Liver (tissue), 9 donors: ENCODE data around the gene AP3B1. TPM values are rescaled to one million over a fixed set of nuclear protein-coding genes. Genes with fewer than 3 reads are reported as not detected.

Experiments
- DNase-seq: peaks from one replicate; pipeline ENCODE4 v3.0.0-alpha.2; 2017; ENCODE audit warnings: low spot score
- H3K27ac ChIP-seq, 2 donors: one replicate each; pipeline ENCODE4 v1.7.0; 2013; ENCODE audit warnings: inconsistent platforms in 2 of 2, low read length in 2 of 2, control low read depth in 1 of 2, low read depth in 1 of 2, mild to moderate bottlenecking in 1 of 2
- H3K27me3 ChIP-seq, 4 donors: one replicate each; pipeline versions ENCODE4 v1.6.1 to v1.7.0; 2013; ENCODE audit warnings: low read length in 3 of 4, inconsistent platforms in 1 of 4, mild to moderate bottlenecking in 1 of 4, moderate library complexity in 1 of 4; ENCODE audit not compliant: control insufficient read depth in 4 of 4, insufficient read depth in 4 of 4
- H3K36me3 ChIP-seq, 4 donors: one replicate each; pipeline versions ENCODE4 v1.6.1 to v1.7.0; 2013; ENCODE audit warnings: low read length in 3 of 4, mild to moderate bottlenecking in 3 of 4, low read depth in 1 of 4, moderate library complexity in 1 of 4; ENCODE audit not compliant: control insufficient read depth in 4 of 4, insufficient read depth in 3 of 4
- H3K4me1 ChIP-seq, 4 donors: one replicate each; pipeline versions ENCODE4 v1.6.1 to v1.7.0; 2013; ENCODE audit warnings: low read length in 3 of 4, mild to moderate bottlenecking in 3 of 4, moderate library complexity in 1 of 4; ENCODE audit not compliant: control insufficient read depth in 4 of 4, insufficient read depth in 4 of 4
- H3K4me3 ChIP-seq, 3 donors: one replicate each; pipeline versions ENCODE4 v1.6.1 to v1.7.0; 2013; ENCODE audit warnings: low read length in 3 of 3, control low read depth in 1 of 3, low read depth in 1 of 3, mild to moderate bottlenecking in 1 of 3
- H3K9ac ChIP-seq, 2 donors: one replicate each; pipeline ENCODE4 v1.7.0; 2013; ENCODE audit warnings: low read length in 2 of 2, mild to moderate bottlenecking in 2 of 2, moderate library complexity in 2 of 2, control low read depth in 1 of 2, low read depth in 1 of 2
- H3K9me3 ChIP-seq, 4 donors: one replicate each; pipeline versions ENCODE4 v1.6.1 to v1.7.0; 2013; ENCODE audit warnings: low read length in 3 of 4; ENCODE audit not compliant: control insufficient read depth in 4 of 4
- FOXA1 ChIP-seq: IDR thresholded peaks from 2 replicates; pipeline ENCODE4 v1.6.1; 2016; ENCODE audit warnings: antibody characterized with exemption
- FOXA2 ChIP-seq: IDR thresholded peaks from 2 replicates; pipeline ENCODE4 v1.6.1; 2016; ENCODE audit warnings: antibody characterized with exemption
- GABPA ChIP-seq, 2 donors: IDR thresholded peaks in 1 of 2; conservative IDR thresholded peaks in 1 of 2; 2 replicates each; pipeline ENCODE4 v1.6.1; 2016; ENCODE audit warnings: antibody characterized with exemption in 2 of 2, mild to moderate bottlenecking in 1 of 2, moderate library complexity in 1 of 2
- HNF4A ChIP-seq, 2 donors: conservative IDR thresholded peaks; 2 replicates each; pipeline ENCODE4 v1.6.1; 2016; ENCODE audit warnings: antibody characterized with exemption in 2 of 2, mild to moderate bottlenecking in 2 of 2
- HNF4G ChIP-seq: IDR thresholded peaks from 2 replicates; pipeline ENCODE4 v1.6.1; 2016; ENCODE audit warnings: antibody characterized with exemption
- JUND ChIP-seq, 2 donors: IDR thresholded peaks; 2 replicates each; pipeline ENCODE4 v1.6.1; 2016; ENCODE audit warnings: antibody characterized with exemption in 2 of 2
- NR2F2 ChIP-seq: IDR thresholded peaks from 2 replicates; pipeline ENCODE4 v1.6.1; 2016; ENCODE audit warnings: antibody characterized with exemption
- REST ChIP-seq: IDR thresholded peaks from 2 replicates; pipeline ENCODE4 v1.6.1; 2016; ENCODE audit warnings: antibody characterized with exemption, mild to moderate bottlenecking
- RXRA ChIP-seq, 2 donors: IDR thresholded peaks; 2 replicates each; pipeline ENCODE4 v1.6.1; 2017 to 2018; ENCODE audit warnings: antibody characterized with exemption in 2 of 2, mild to moderate bottlenecking in 1 of 2
- TAF1 ChIP-seq: conservative IDR thresholded peaks from 2 replicates; pipeline ENCODE4 v1.6.1; 2016; ENCODE audit warnings: antibody characterized with exemption, mild to moderate bottlenecking
- YY1 ChIP-seq: IDR thresholded peaks from 2 replicates; pipeline ENCODE4 v1.6.1; 2016; ENCODE audit warnings: antibody characterized with exemption, mild to moderate bottlenecking
- WGBS: extraction: QIAGEN DNeasy Blood & Tissue Kit; methylation state at CpG from one replicate; pipeline ENCODE4 v1.1.7; 2013; 5-methylcytosine and 5-hydroxymethylcytosine counted together
- polyA plus RNA-seq, 2 donors: library from polyadenylated mRNA; stranded (reverse) in 1 of 2; unstranded in 1 of 2; fragments of 200-250 nt in 1 of 2; fragments of >200 nt in 1 of 2; fragmentation: Nextera tagmentation in 1 of 2; extraction: Ambion mirVana in 1 of 2; gene quantifications; one replicate each; pipeline versions ENCODE4 v1.2.1 to v1.2.3, GENCODE V29; 2013 to 2015
- total RNA-seq, 2 donors: library from RNA; depleted of rRNA; stranded (reverse); fragments of >200 nt; gene quantifications; one replicate each; pipeline ENCODE4 v1.2.3, GENCODE V29; 2014
- TF ChIP-seq, protein P1 (sequence below): IDR thresholded peaks from 2 replicates; pipeline ENCODE4 v1.6.1; 2016; ENCODE audit warnings: antibody characterized with exemption
- donor health status: healthy.
- donor health status: healthy.
- donor health status: healthy.
- donor health status: healthy.
- donor health status: healthy.

AP3B1 gene
- total and polyA plus RNA-seq, 4 donors = 8.2 to 23.1 (median 14.4) TPM

DNA sequence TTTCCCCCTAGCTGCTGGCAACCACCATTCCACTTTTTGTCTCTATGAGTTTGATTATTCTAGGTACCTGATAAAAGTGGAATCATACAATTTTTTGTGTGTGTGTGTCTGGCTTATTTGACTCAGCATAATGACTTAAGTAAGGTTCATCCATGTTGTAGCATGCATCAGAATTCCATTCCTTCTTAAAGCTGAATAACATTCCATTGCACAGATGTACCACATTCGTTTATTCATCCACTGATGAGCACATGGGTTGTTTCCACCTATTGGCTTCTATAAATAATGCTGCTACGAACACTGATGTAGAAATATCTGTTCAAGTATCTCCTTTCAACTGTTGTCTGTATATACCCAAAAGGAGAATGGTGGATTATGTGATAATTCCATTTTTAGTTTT, 33.7 kb downstream of the AP3B1 start:
- H3K4me3 ChIP-seq = no peak overlapping the region
- no peak for TF ChIP-seq GABPA (IDR thresholded peaks at IDR 0.05 in 1 of 2, conservative IDR thresholded peaks at IDR 0.05 in 1 of 2)
- TF ChIP-seq FOXA1 = no peak
- no peak for TF ChIP-seq NR2F2
- no peak for TF ChIP-seq JUND (IDR thresholded peaks at IDR 0.05)
- TF ChIP-seq FOXA2 = no peak
- TF ChIP-seq, protein P1, sequence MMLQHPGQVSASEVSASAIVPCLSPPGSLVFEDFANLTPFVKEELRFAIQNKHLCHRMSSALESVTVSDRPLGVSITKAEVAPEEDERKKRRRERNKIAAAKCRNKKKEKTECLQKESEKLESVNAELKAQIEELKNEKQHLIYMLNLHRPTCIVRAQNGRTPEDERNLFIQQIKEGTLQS = no peak
- TF ChIP-seq TAF1 = no peak
- TF ChIP-seq HNF4G = no peak
- no peak for TF ChIP-seq RXRA (IDR thresholded peaks at IDR 0.05)
- 97% methylated on average over 2 of the region's 2 CpGs for WGBS
- no peaks in the 10 kb centered on the region for H3K27me3 ChIP-seq
- H3K36me3 ChIP-seq = peaks cover 0 to 6% (median 4%) of the 10 kb centered on the region in 4 donors
- peaks cover 0 to 1% (median 0%) of the 10 kb centered on the region in 4 donors for H3K9me3 ChIP-seq
- no peak overlapping the region for H3K27ac ChIP-seq
- DNase-seq = no peak
- no peak overlapping the region for H3K9ac ChIP-seq
- H3K4me1 ChIP-seq = no peaks in the 10 kb centered on the region

GRCh38 chr5:78253201-78253600, 41.3 kb downstream of the AP3B1 start:
- no peaks in the 10 kb centered on the region for H3K36me3 ChIP-seq
- H3K9me3 ChIP-seq = no peaks in the 10 kb centered on the region
- DNase-seq = no peak
- no peak overlapping the region for H3K27ac ChIP-seq
- WGBS = 96% methylated on average over 3 of the region's 3 CpGs
- TF ChIP-seq YY1 = no peak
- H3K4me1 ChIP-seq = no peaks in the 10 kb centered on the region
- no peak overlapping the region for H3K4me3 ChIP-seq
- no peak overlapping the region for H3K9ac ChIP-seq
- H3K27me3 ChIP-seq = no peaks in the 10 kb centered on the region

- no peaks in the 10 kb centered on the region for H3K4me1 ChIP-seq
- WGBS = 73% methylated on average over 5 of the region's 5 CpGs
- peak in 1 of 2 donors; percentile 19 for TF ChIP-seq HNF4A (conservative IDR thresholded peaks at IDR 0.05)
- no peak for TF ChIP-seq REST
- no peak overlapping the region for H3K4me3 ChIP-seq
- H3K27ac ChIP-seq = no peak overlapping the region
- H3K9ac ChIP-seq = no peak overlapping the region
- no peak for DNase-seq
- no peaks in the 10 kb centered on the region for H3K36me3 ChIP-seq
- no peaks in the 10 kb centered on the region for H3K27me3 ChIP-seq
- no peaks in the 10 kb centered on the region for H3K9me3 ChIP-seq
Observed at GRCh38 chr5:78252715-78253114, 41.8 kb downstream of the AP3B1 start.
